WTC11 (cell line): ENCODE results near the gene SLC35G4.

Source experiments
- TF ChIP-seq, protein P1 (sequence below): fragments of 200-600 bp; IDR thresholded peaks from 2 replicates; pipeline ENCODE4 v1.8.0; 2022; ENCODE audit warnings: antibody characterized with exemption
- TF ChIP-seq, protein P2 (sequence below): sonication (generic); formaldehyde crosslinking; IDR thresholded peaks from 2 replicates; pipeline ENCODE4 v1.8.1; 2023; ENCODE audit warnings: mild to moderate bottlenecking, missing genetic modification reagents, moderate library complexity
- TF ChIP-seq, protein P3 (sequence below): sonication (generic); formaldehyde crosslinking; IDR thresholded peaks from 2 replicates; pipeline ENCODE4 v1.8.1; 2023; ENCODE audit warnings: mild to moderate bottlenecking, missing genetic modification reagents, moderate library complexity

GRCh38 chr18:11581286-11581685 is 28.1 kb upstream of the SLC35G4 start:
- TF ChIP-seq, protein P1, sequence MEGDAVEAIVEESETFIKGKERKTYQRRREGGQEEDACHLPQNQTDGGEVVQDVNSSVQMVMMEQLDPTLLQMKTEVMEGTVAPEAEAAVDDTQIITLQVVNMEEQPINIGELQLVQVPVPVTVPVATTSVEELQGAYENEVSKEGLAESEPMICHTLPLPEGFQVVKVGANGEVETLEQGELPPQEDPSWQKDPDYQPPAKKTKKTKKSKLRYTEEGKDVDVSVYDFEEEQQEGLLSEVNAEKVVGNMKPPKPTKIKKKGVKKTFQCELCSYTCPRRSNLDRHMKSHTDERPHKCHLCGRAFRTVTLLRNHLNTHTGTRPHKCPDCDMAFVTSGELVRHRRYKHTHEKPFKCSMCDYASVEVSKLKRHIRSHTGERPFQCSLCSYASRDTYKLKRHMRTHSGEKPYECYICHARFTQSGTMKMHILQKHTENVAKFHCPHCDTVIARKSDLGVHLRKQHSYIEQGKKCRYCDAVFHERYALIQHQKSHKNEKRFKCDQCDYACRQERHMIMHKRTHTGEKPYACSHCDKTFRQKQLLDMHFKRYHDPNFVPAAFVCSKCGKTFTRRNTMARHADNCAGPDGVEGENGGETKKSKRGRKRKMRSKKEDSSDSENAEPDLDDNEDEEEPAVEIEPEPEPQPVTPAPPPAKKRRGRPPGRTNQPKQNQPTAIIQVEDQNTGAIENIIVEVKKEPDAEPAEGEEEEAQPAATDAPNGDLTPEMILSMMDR = no peak
- TF ChIP-seq, protein P2, sequence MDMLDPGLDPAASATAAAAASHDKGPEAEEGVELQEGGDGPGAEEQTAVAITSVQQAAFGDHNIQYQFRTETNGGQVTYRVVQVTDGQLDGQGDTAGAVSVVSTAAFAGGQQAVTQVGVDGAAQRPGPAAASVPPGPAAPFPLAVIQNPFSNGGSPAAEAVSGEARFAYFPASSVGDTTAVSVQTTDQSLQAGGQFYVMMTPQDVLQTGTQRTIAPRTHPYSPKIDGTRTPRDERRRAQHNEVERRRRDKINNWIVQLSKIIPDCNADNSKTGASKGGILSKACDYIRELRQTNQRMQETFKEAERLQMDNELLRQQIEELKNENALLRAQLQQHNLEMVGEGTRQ (CRISPR knock-in tag) = no peak
- TF ChIP-seq, protein P3, sequence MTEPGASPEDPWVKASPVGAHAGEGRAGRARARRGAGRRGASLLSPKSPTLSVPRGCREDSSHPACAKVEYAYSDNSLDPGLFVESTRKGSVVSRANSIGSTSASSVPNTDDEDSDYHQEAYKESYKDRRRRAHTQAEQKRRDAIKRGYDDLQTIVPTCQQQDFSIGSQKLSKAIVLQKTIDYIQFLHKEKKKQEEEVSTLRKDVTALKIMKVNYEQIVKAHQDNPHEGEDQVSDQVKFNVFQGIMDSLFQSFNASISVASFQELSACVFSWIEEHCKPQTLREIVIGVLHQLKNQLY (CRISPR knock-in tag) = no peak
